Brain microvascular endothelial cell (primary cell): Measurements from ENCODE around the gene ACKR1.

Experiments
- DNase-seq: peaks from one replicate; pipeline ENCODE4 v3.0.0-alpha.2; 2020
- H3K27ac ChIP-seq: fragments of 250-450 bp; sonication (Bioruptor Pico); 2 replicates; pipeline ENCODE4 v1.5.1; 2020; ENCODE audit warnings: mild to moderate bottlenecking, moderate library complexity
- H3K27me3 ChIP-seq: fragments of 250-450 bp; sonication (Bioruptor Pico); replicated peaks from 2 replicates; pipeline ENCODE4 v1.5.1; 2020; ENCODE audit warnings: mild to moderate bottlenecking
- H3K36me3 ChIP-seq: fragments of 250-450 bp; sonication (Bioruptor Pico); replicated peaks from 2 replicates; pipeline ENCODE4 v1.5.1; 2020; ENCODE audit warnings: mild to moderate bottlenecking
- H3K4me3 ChIP-seq: 2 replicates; pipeline ENCODE4 v1.5.1; 2011; ENCODE audit warnings: low read depth, mild to moderate bottlenecking, control low read depth, low read length, moderate library complexity
- CTCF ChIP-seq: IDR thresholded peaks from 2 replicates; pipeline ENCODE4 v1.5.1; 2011; ENCODE audit warnings: low read depth, mild to moderate bottlenecking, moderate library complexity, low read length, control low read depth, inconsistent platforms; ENCODE audit errors: missing control alignments
- in situ Hi-C: cut with HindIII; loops from 2 replicates; pipeline ENCODE4 v1.10.0; 2017; ENCODE audit warnings: low sequenced_read_pairs, low pct_ligation_motif_present

ACKR1 gene

GRCh38 chr1:159229260-159229885, 24.7 kb downstream of the ACKR1 start:
- H3K27me3 ChIP-seq = no peaks in the 10 kb centered on the region
- in situ Hi-C loops = no loop called here
- no peak for TF ChIP-seq CTCF
- no peak overlapping the region for H3K27ac ChIP-seq
- H3K36me3 ChIP-seq = no peaks in the 10 kb centered on the region
- no peak for DNase-seq
- H3K4me3 ChIP-seq = no peak overlapping the region

GRCh38 chr1:159229896-159230295, 25.2 kb downstream of the ACKR1 start:
- TF ChIP-seq CTCF = no peak
- H3K27me3 ChIP-seq = no peaks in the 10 kb centered on the region
- no peak overlapping the region for H3K4me3 ChIP-seq
- no peak for DNase-seq
- in situ Hi-C loops = no loop called here
- H3K27ac ChIP-seq = no peak overlapping the region
- no peaks in the 10 kb centered on the region for H3K36me3 ChIP-seq

- H3K4me3 ChIP-seq = no peak overlapping the region
- in situ Hi-C loops = no loop called here
- H3K27ac ChIP-seq = no peak overlapping the region
- TF ChIP-seq CTCF = no peak
- DNase-seq = no peak
- no peaks in the 10 kb centered on the region for H3K27me3 ChIP-seq
- H3K36me3 ChIP-seq = no peaks in the 10 kb centered on the region
Observed at GRCh38 chr1:159239551-159240220, 35.0 kb downstream of the ACKR1 start.

GRCh38 chr1:159247266-159247665, 42.6 kb downstream of the ACKR1 start:
- no peak overlapping the region for H3K27ac ChIP-seq
- in situ Hi-C loops = no loop called here
- no peak for TF ChIP-seq CTCF
- H3K27me3 ChIP-seq = no peaks in the 10 kb centered on the region
- DNase-seq = no peak
- no peaks in the 10 kb centered on the region for H3K36me3 ChIP-seq
- H3K4me3 ChIP-seq = no peak overlapping the region

- no peak for TF ChIP-seq CTCF
- DNase-seq = no peak
- H3K36me3 ChIP-seq = no peaks in the 10 kb centered on the region
- in situ Hi-C loops = no loop called here
- H3K4me3 ChIP-seq = no peak overlapping the region
- no peak overlapping the region for H3K27ac ChIP-seq
- no peaks in the 10 kb centered on the region for H3K27me3 ChIP-seq
Observed at GRCh38 chr1:159248311-159248710, 43.6 kb downstream of the ACKR1 start.
